Activated T-cell treated with anti-CD3 and anti-CD28 coated beads, Interleukin-2, amount 50 U/mL, for 48 hours (primary cell): Measurements from ENCODE around the gene RAB3GAP2.
"Not testable (repeated sequence)": the region's sequence is repeated elsewhere in the genome, so short reads cannot be mapped to it uniquely, and the experiment has no call there.

ENCODE experiments used
- DNase-seq, 2 experiments: peaks; one replicate each; pipeline ENCODE4 v3.0.0-alpha.2; 2020

The RAB3GAP2 gene

GRCh38 chr1:220236278-220236677 lies 36.0 kb downstream of the RAB3GAP2 start:
- DNase-seq: not testable (repeated sequence)

GRCh38 chr1:220235462-220235861 lies 36.8 kb downstream of the RAB3GAP2 start:
- DNase-seq: no peak

GRCh38 chr1:220233927-220234326 lies 38.3 kb downstream of the RAB3GAP2 start:
- DNase-seq: no peak

- no peak for DNase-seq
Measured at GRCh38 chr1:220229771-220230170, 42.5 kb downstream of the RAB3GAP2 start.

GRCh38 chr1:220227393-220227792 lies 44.9 kb downstream of the RAB3GAP2 start:
- no peak for DNase-seq

GRCh38 chr1:220226752-220227151 lies 45.5 kb downstream of the RAB3GAP2 start:
- no peak for DNase-seq

- DNase-seq: no peak
Measured at GRCh38 chr1:220225957-220226356, 46.3 kb downstream of the RAB3GAP2 start.

- no peak for DNase-seq
Measured at GRCh38 chr1:220224611-220225124, 47.6 kb downstream of the RAB3GAP2 start.

- no peak for DNase-seq
Measured at GRCh38 chr1:220224033-220224432, 48.2 kb downstream of the RAB3GAP2 start.

GRCh38 chr1:220222939-220223338 lies 49.3 kb downstream of the RAB3GAP2 start:
- DNase-seq: no peak

GRCh38 chr1:220221670-220222069 lies 50.6 kb downstream of the RAB3GAP2 start:
- no peak for DNase-seq

- DNase-seq: no peak
Measured at GRCh38 chr1:220221269-220221668, 51.0 kb downstream of the RAB3GAP2 start.

GRCh38 chr1:220220699-220221040 lies 51.6 kb downstream of the RAB3GAP2 start:
- DNase-seq: not testable (repeated sequence)

GRCh38 chr1:220219865-220220698 lies 52.2 kb downstream of the RAB3GAP2 start:
- DNase-seq: no peak

GRCh38 chr1:220219136-220219442 lies 53.2 kb downstream of the RAB3GAP2 start:
- DNase-seq: no peak

GRCh38 chr1:220218397-220219135 lies 53.7 kb downstream of the RAB3GAP2 start:
- peak; percentile 31 to 40 for DNase-seq

- DNase-seq: no peak
Measured at GRCh38 chr1:220217383-220217988, 54.8 kb downstream of the RAB3GAP2 start.

GRCh38 chr1:220213382-220213983 lies 58.8 kb downstream of the RAB3GAP2 start:
- no peak for DNase-seq

- no peak for DNase-seq
Measured at GRCh38 chr1:220207411-220207810, 64.8 kb downstream of the RAB3GAP2 start.

GRCh38 chr1:220204758-220205157 lies 67.5 kb downstream of the RAB3GAP2 start:
- DNase-seq: not testable (repeated sequence)

- no peak for DNase-seq
Measured at GRCh38 chr1:220203816-220204215, 68.4 kb downstream of the RAB3GAP2 start.

GRCh38 chr1:220198186-220199005 lies 73.9 kb downstream of the RAB3GAP2 start:
- DNase-seq: no peak
